Measurements from ENCODE around the gene TSPAN15.
"Not testable (repeated sequence)": the region's sequence is repeated elsewhere in the genome, so short reads cannot be mapped to it uniquely, and the experiment has no call there.

TSPAN15 gene

GRCh38 chr10:69533658-69534057, 82.4 kb downstream of the TSPAN15 start:
- no peak overlapping the region for H3K4ac ChIP-seq (ENCODE audit: low read depth, low read length)
- H4K12ac ChIP-seq (ENCODE audit: low read depth, low read length) = no peak overlapping the region
- H3K27me3 ChIP-seq (ENCODE audit: insufficient read depth, low read length) = no peaks in the 10 kb centered on the region
- no peak overlapping the region for H2BK5ac ChIP-seq (ENCODE audit: low read depth, low read length, poor library complexity)
- no peak overlapping the region for H3K27ac ChIP-seq (ENCODE audit: low read depth, low read length)
- WGBS (ENCODE audit: extremely low coverage, insufficient coverage, insufficient read length) = no CpG with 5 or more reads among the region's 3 CpGs
- H4K8ac ChIP-seq (ENCODE audit: low read depth, low read length) = no peak overlapping the region
- H3K18ac ChIP-seq (ENCODE audit: low read length) = no peak overlapping the region
- no peak overlapping the region for H2AFZ ChIP-seq (ENCODE audit: insufficient read depth, low read length, poor library complexity)
- no peak overlapping the region for H2BK120ac ChIP-seq (ENCODE audit: insufficient read depth, low read length, poor library complexity)
- H3K9ac ChIP-seq (ENCODE audit: low read length) = no peak overlapping the region
- H3K4me2 ChIP-seq (ENCODE audit: low read length) = no peak overlapping the region
- H2AK5ac ChIP-seq (ENCODE audit: low read length) = no peak overlapping the region
- no peaks in the 10 kb centered on the region for H3K36me3 ChIP-seq (ENCODE audit: control insufficient read depth in 1 of 2, insufficient read depth in 2 of 2, low read length in 2 of 2)
- H3K14ac ChIP-seq (ENCODE audit: low read length) = no peak overlapping the region
- no peak for DNase-seq
- H3K4me1 ChIP-seq (ENCODE audit: control insufficient read depth in 1 of 2, insufficient read depth in 2 of 2, low read length in 2 of 2) = no peaks in the 10 kb centered on the region
- no peak overlapping the region for H3K4me3 ChIP-seq (ENCODE audit: low read depth, low read length)
- peaks cover 8% of the 10 kb centered on the region for H3K9me3 ChIP-seq (ENCODE audit: insufficient read depth, low read depth, low read length)
- H4K91ac ChIP-seq (ENCODE audit: low read depth, low read length) = no peak overlapping the region
- H3K23ac ChIP-seq (ENCODE audit: low read length) = no peak overlapping the region
- no peaks in the 10 kb centered on the region for H3K79me2 ChIP-seq (ENCODE audit: control insufficient read depth, insufficient read depth, low read length, poor library complexity)
- H3K79me1 ChIP-seq (ENCODE audit: low read length) = no peaks in the 10 kb centered on the region
- H2BK12ac ChIP-seq (ENCODE audit: low read length) = no peak overlapping the region

- not testable (repeated sequence) for H3K79me2 ChIP-seq (ENCODE audit: control insufficient read depth, insufficient read depth, low read length, poor library complexity); H2BK5ac ChIP-seq (ENCODE audit: low read depth, low read length, poor library complexity); H3K18ac ChIP-seq (ENCODE audit: low read length); H3K9ac ChIP-seq (ENCODE audit: low read length); H4K8ac ChIP-seq (ENCODE audit: low read depth, low read length); H3K23ac ChIP-seq (ENCODE audit: low read length); H3K4me2 ChIP-seq (ENCODE audit: low read length); H3K27ac ChIP-seq (ENCODE audit: low read depth, low read length); H2AFZ ChIP-seq (ENCODE audit: insufficient read depth, low read length, poor library complexity); H3K27me3 ChIP-seq (ENCODE audit: insufficient read depth, low read length); H3K4me1 ChIP-seq (ENCODE audit: control insufficient read depth in 1 of 2, insufficient read depth in 2 of 2, low read length in 2 of 2); H2BK120ac ChIP-seq (ENCODE audit: insufficient read depth, low read length, poor library complexity); H2AK5ac ChIP-seq (ENCODE audit: low read length); H3K36me3 ChIP-seq (ENCODE audit: control insufficient read depth in 1 of 2, insufficient read depth in 2 of 2, low read length in 2 of 2); H2BK12ac ChIP-seq (ENCODE audit: low read length); H3K14ac ChIP-seq (ENCODE audit: low read length); H3K79me1 ChIP-seq (ENCODE audit: low read length); H4K91ac ChIP-seq (ENCODE audit: low read depth, low read length); H3K4ac ChIP-seq (ENCODE audit: low read depth, low read length); DNase-seq; H4K12ac ChIP-seq (ENCODE audit: low read depth, low read length); H3K4me3 ChIP-seq (ENCODE audit: low read depth, low read length)
- H3K9me3 ChIP-seq (ENCODE audit: insufficient read depth, low read depth, low read length) = peaks cover 16% of the 10 kb centered on the region
- WGBS (ENCODE audit: extremely low coverage, insufficient coverage, insufficient read length) = no CpG with 5 or more reads among the region's 11 CpGs
These were observed 85.3 kb downstream of the TSPAN15 start for GRCh38 chr10:69536521-69536920.

GRCh38 chr10:69537449-69537848, 86.2 kb downstream of the TSPAN15 start:
- H3K14ac ChIP-seq (ENCODE audit: low read length) = no peak overlapping the region
- H3K27ac ChIP-seq (ENCODE audit: low read depth, low read length) = no peak overlapping the region
- H4K8ac ChIP-seq (ENCODE audit: low read depth, low read length) = no peak overlapping the region
- no peak overlapping the region for H2AK5ac ChIP-seq (ENCODE audit: low read length)
- no peak overlapping the region for H2AFZ ChIP-seq (ENCODE audit: insufficient read depth, low read length, poor library complexity)
- no peak overlapping the region for H3K4me2 ChIP-seq (ENCODE audit: low read length)
- no peak overlapping the region for H3K18ac ChIP-seq (ENCODE audit: low read length)
- no peak overlapping the region for H2BK120ac ChIP-seq (ENCODE audit: insufficient read depth, low read length, poor library complexity)
- WGBS (ENCODE audit: extremely low coverage, insufficient coverage, insufficient read length) = no CpG with 5 or more reads among the region's 6 CpGs
- H3K9me3 ChIP-seq (ENCODE audit: insufficient read depth, low read depth, low read length) = peaks cover 18% of the 10 kb centered on the region
- no peak overlapping the region for H3K4ac ChIP-seq (ENCODE audit: low read depth, low read length)
- no peak overlapping the region for H4K12ac ChIP-seq (ENCODE audit: low read depth, low read length)
- no peaks in the 10 kb centered on the region for H3K36me3 ChIP-seq (ENCODE audit: control insufficient read depth in 1 of 2, insufficient read depth in 2 of 2, low read length in 2 of 2)
- H4K91ac ChIP-seq (ENCODE audit: low read depth, low read length) = no peak overlapping the region
- H3K4me1 ChIP-seq (ENCODE audit: control insufficient read depth in 1 of 2, insufficient read depth in 2 of 2, low read length in 2 of 2) = no peaks in the 10 kb centered on the region
- no peaks in the 10 kb centered on the region for H3K79me2 ChIP-seq (ENCODE audit: control insufficient read depth, insufficient read depth, low read length, poor library complexity)
- H2BK5ac ChIP-seq (ENCODE audit: low read depth, low read length, poor library complexity) = no peak overlapping the region
- H3K27me3 ChIP-seq (ENCODE audit: insufficient read depth, low read length) = no peaks in the 10 kb centered on the region
- H3K9ac ChIP-seq (ENCODE audit: low read length) = no peak overlapping the region
- H3K79me1 ChIP-seq (ENCODE audit: low read length) = no peaks in the 10 kb centered on the region
- no peak for DNase-seq
- no peak overlapping the region for H3K23ac ChIP-seq (ENCODE audit: low read length)
- H3K4me3 ChIP-seq (ENCODE audit: low read depth, low read length) = no peak overlapping the region
- H2BK12ac ChIP-seq (ENCODE audit: low read length) = no peak overlapping the region

GRCh38 chr10:69538461-69538860, 87.2 kb downstream of the TSPAN15 start:
- no CpG with 5 or more reads among the region's 3 CpGs for WGBS (ENCODE audit: extremely low coverage, insufficient coverage, insufficient read length)

More at GRCh38 chr10:69538461-69538860, 87.2 kb downstream of the TSPAN15 start:
- no peak overlapping the region for H3K27ac ChIP-seq (ENCODE audit: low read depth, low read length)
- H3K79me1 ChIP-seq (ENCODE audit: low read length) = no peaks in the 10 kb centered on the region
- no peak overlapping the region for H4K8ac ChIP-seq (ENCODE audit: low read depth, low read length)
- H2AFZ ChIP-seq (ENCODE audit: insufficient read depth, low read length, poor library complexity) = no peak overlapping the region
- H3K14ac ChIP-seq (ENCODE audit: low read length) = no peak overlapping the region
- no peak overlapping the region for H3K23ac ChIP-seq (ENCODE audit: low read length)
- no peak overlapping the region for H3K18ac ChIP-seq (ENCODE audit: low read length)
- no peak overlapping the region for H3K4me3 ChIP-seq (ENCODE audit: low read depth, low read length)
- no peak for DNase-seq
- H2BK5ac ChIP-seq (ENCODE audit: low read depth, low read length, poor library complexity) = no peak overlapping the region
- H3K36me3 ChIP-seq (ENCODE audit: control insufficient read depth in 1 of 2, insufficient read depth in 2 of 2, low read length in 2 of 2) = no peaks in the 10 kb centered on the region
- H4K91ac ChIP-seq (ENCODE audit: low read depth, low read length) = no peak overlapping the region
- no peaks in the 10 kb centered on the region for H3K4me1 ChIP-seq (ENCODE audit: control insufficient read depth in 1 of 2, insufficient read depth in 2 of 2, low read length in 2 of 2)
- no peak overlapping the region for H3K9ac ChIP-seq (ENCODE audit: low read length)
- H2BK120ac ChIP-seq (ENCODE audit: insufficient read depth, low read length, poor library complexity) = no peak overlapping the region
- no peak overlapping the region for H3K4ac ChIP-seq (ENCODE audit: low read depth, low read length)
- H4K12ac ChIP-seq (ENCODE audit: low read depth, low read length) = no peak overlapping the region
- H2BK12ac ChIP-seq (ENCODE audit: low read length) = no peak overlapping the region
- no peaks in the 10 kb centered on the region for H3K27me3 ChIP-seq (ENCODE audit: insufficient read depth, low read length)
- peaks cover 20% of the 10 kb centered on the region for H3K9me3 ChIP-seq (ENCODE audit: insufficient read depth, low read depth, low read length)
- H3K79me2 ChIP-seq (ENCODE audit: control insufficient read depth, insufficient read depth, low read length, poor library complexity) = no peaks in the 10 kb centered on the region
- no peak overlapping the region for H3K4me2 ChIP-seq (ENCODE audit: low read length)
- H2AK5ac ChIP-seq (ENCODE audit: low read length) = no peak overlapping the region

All from trophoblast cell (in vitro differentiated cells and primary cell).